Fibroblast of skin of scalp (primary cell): ENCODE measurements around the gene ACOT12. TPM values are rescaled to one million over a fixed set of nuclear protein-coding genes. Genes with fewer than 3 reads are reported as not detected.
"Not testable (repeated sequence)": the region's sequence is repeated elsewhere in the genome, so short reads cannot be mapped to it uniquely, and the experiment has no call there.

Source experiments
- DNase-seq: peaks from one replicate; pipeline ENCODE4 v3.0.0-alpha.2; 2013
- polyA plus RNA-seq, 2 experiments: library from polyadenylated mRNA; unstranded; fragments of 120-200 nt; gene quantifications; one replicate each; pipeline ENCODE4 v1.2.1, GENCODE V29; 2013; ENCODE audit not compliant: insufficient read length in 2 of 2

The ACOT12 gene
- polyA plus RNA-seq (2013, experiment 1 of 2; ENCODE audit: insufficient read length): 0.19 TPM
- polyA plus RNA-seq (2013, experiment 2 of 2; ENCODE audit: insufficient read length): 0.21 TPM

- DNase-seq: no peak
These were observed at the start of gene ACOT12 for GRCh38 chr5:81393783-81394718. Gene ACOT12 (minus strand): TSS chr5:81394134. CDS start chr5:81394114, 20 bp downstream.

GRCh38 chr5:81435023-81435422 lies 41.1 kb upstream of the ACOT12 start:
- DNase-seq: no peak

GRCh38 chr5:81429985-81430384 lies 36.1 kb upstream of the ACOT12 start:
- no peak for DNase-seq

- DNase-seq: no peak
These were observed 35.4 kb upstream of the ACOT12 start for GRCh38 chr5:81429363-81429762.

GRCh38 chr5:81428861-81429260 lies 34.9 kb upstream of the ACOT12 start:
- DNase-seq: no peak

- DNase-seq: no peak
These were observed 34.5 kb upstream of the ACOT12 start for GRCh38 chr5:81428446-81428845.

- peak; percentile 38 for DNase-seq
These were observed 33.6 kb upstream of the ACOT12 start for GRCh38 chr5:81427566-81427965.

- DNase-seq: no peak
These were observed 32.6 kb upstream of the ACOT12 start for GRCh38 chr5:81426359-81427030.

GRCh38 chr5:81425569-81425968 lies 31.6 kb upstream of the ACOT12 start:
- DNase-seq: peak; percentile 56

GRCh38 chr5:81424728-81425127 lies 30.8 kb upstream of the ACOT12 start:
- DNase-seq: no peak

GRCh38 chr5:81422671-81423070 lies 28.7 kb upstream of the ACOT12 start:
- peak; percentile 57 for DNase-seq

- peak; percentile 89 for DNase-seq
These were observed 26.2 kb upstream of the ACOT12 start for GRCh38 chr5:81420039-81420667.

GRCh38 chr5:81418606-81419005 lies 24.7 kb upstream of the ACOT12 start:
- DNase-seq: peak; percentile 42

GRCh38 chr5:81417052-81417451 lies 23.1 kb upstream of the ACOT12 start:
- no peak for DNase-seq

GRCh38 chr5:81409896-81410295 lies 16.0 kb upstream of the ACOT12 start:
- peak; percentile 55 for DNase-seq

- DNase-seq: no peak
These were observed 15.4 kb upstream of the ACOT12 start for GRCh38 chr5:81409361-81409760.

GRCh38 chr5:81408496-81408895 lies 14.6 kb upstream of the ACOT12 start:
- DNase-seq: peak; percentile 67

- DNase-seq: not testable (repeated sequence)
These were observed 13.9 kb upstream of the ACOT12 start for GRCh38 chr5:81407811-81408210.

GRCh38 chr5:81405126-81405891 lies 11.4 kb upstream of the ACOT12 start:
- DNase-seq: no peak

GRCh38 chr5:81402192-81402930 lies 8.4 kb upstream of the ACOT12 start:
- no peak for DNase-seq

- DNase-seq: no peak
These were observed 7.3 kb upstream of the ACOT12 start for GRCh38 chr5:81401266-81401665.

- no peak for DNase-seq
These were observed 6.4 kb upstream of the ACOT12 start for GRCh38 chr5:81400375-81400774.
